ENCODE measurements around the gene SHE. TPM values are rescaled to one million over a fixed set of nuclear protein-coding genes. Genes with fewer than 3 reads are reported as not detected.

The SHE gene
- total and polyA plus RNA-seq, 7 donors: 1.6 to 10.2 (median 5.7) TPM

GRCh38 chr1:154496383-154496782 lies 5.8 kb downstream of the SHE start:
- no peak for DNase-seq
- intact Hi-C loops (cut with DNase I): no loop called here
- no peaks in the 10 kb centered on the region for H3K36me3 ChIP-seq
- TF ChIP-seq EP300 (IDR thresholded peaks at IDR 0.05) (no peak), POLR2A (IDR thresholded peaks at IDR 0.05) (no peak), POLR2AphosphoS5 (IDR thresholded peaks at IDR 0.05) (no peak)
- TF ChIP-seq, protein P1, sequence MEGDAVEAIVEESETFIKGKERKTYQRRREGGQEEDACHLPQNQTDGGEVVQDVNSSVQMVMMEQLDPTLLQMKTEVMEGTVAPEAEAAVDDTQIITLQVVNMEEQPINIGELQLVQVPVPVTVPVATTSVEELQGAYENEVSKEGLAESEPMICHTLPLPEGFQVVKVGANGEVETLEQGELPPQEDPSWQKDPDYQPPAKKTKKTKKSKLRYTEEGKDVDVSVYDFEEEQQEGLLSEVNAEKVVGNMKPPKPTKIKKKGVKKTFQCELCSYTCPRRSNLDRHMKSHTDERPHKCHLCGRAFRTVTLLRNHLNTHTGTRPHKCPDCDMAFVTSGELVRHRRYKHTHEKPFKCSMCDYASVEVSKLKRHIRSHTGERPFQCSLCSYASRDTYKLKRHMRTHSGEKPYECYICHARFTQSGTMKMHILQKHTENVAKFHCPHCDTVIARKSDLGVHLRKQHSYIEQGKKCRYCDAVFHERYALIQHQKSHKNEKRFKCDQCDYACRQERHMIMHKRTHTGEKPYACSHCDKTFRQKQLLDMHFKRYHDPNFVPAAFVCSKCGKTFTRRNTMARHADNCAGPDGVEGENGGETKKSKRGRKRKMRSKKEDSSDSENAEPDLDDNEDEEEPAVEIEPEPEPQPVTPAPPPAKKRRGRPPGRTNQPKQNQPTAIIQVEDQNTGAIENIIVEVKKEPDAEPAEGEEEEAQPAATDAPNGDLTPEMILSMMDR (IDR thresholded peaks at IDR 0.05): no peak
- H3K4me3 ChIP-seq: no peak overlapping the region
- H3K9me3 ChIP-seq: no peaks in the 10 kb centered on the region
- peaks cover 0 to 4% (median 3%) of the 10 kb centered on the region in 4 donors for H3K4me1 ChIP-seq
- 70 to 84% methylated on average over 5 of the region's 5 CpGs for WGBS, 2 donors
- peaks cover 16 to 73% (median 21%) of the 10 kb centered on the region in 3 donors for H3K27me3 ChIP-seq
- H3K27ac ChIP-seq: peak overlapping the region in 2 of 4 donors; percentile 10 to 28

DNA sequence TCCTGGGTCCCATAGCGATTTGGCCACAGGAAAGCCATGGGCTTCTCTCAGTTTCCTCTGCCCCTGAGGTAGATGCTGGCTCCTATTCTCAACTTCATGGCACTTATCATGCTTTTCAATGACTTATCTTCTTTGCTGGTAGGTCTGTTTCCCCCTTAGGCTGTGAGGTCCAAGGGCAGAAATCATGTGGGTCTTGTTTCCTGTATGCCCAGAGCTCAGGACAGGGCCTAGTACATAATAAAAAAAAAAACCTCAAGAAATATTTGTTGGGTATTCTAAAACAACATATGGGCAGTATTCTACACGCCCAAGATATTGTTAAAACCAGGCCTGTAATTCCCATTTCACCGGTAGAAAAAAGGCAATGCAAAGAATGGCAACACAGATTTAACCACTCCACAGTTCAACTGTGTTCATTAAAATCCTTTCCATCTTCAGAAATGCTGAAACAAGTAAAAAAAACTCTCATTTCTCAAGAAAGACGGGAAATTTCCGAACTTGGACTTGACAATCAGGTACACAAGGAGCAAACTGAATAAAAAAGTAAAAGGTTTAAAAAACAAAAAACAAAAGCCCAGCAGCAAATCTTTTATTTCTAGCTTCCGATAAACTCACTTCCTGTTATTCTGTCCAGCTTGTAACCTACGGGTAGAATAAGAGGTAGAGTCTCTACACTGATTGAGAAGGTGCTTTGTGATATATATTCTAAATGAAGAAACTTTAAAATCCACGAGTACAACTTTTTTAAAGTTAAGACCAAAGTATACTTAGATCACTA lies 6.5 kb downstream of the SHE start:
- Histone ChIP-seq H3K36me3 (no peaks in the 10 kb centered on the region), H3K27ac (peak overlapping the region in 2 of 4 donors; percentile 10 to 28), H3K4me1 (no peaks in the 10 kb centered on the region), H3K27me3 (peaks cover 13 to 67% (median 14%) of the 10 kb centered on the region in 3 donors), H3K9me3 (no peaks in the 10 kb centered on the region), H3K4me3 (no peak overlapping the region)
- intact Hi-C loops (cut with DNase I): no loop called here
- WGBS, 2 donors: 75 to 86% methylated on average over 8 of the region's 8 CpGs
- no peak for TF ChIP-seq POLR2A (IDR thresholded peaks at IDR 0.05)
- TF ChIP-seq POLR2AphosphoS5 (IDR thresholded peaks at IDR 0.05): no peak
- TF ChIP-seq EP300 (IDR thresholded peaks at IDR 0.05): no peak
- TF ChIP-seq, protein P1 (IDR thresholded peaks at IDR 0.05): no peak
- DNase-seq: no peak

- 20 to 29% methylated on average over 8 of the region's 8 CpGs for WGBS, 2 donors
- no peaks in the 10 kb centered on the region for H3K4me1 ChIP-seq
- TF ChIP-seq, protein P1 (IDR thresholded peaks at IDR 0.05): no peak
- peak in 2 of 4 donors; percentile 32 to 37 for TF ChIP-seq POLR2AphosphoS5 (IDR thresholded peaks at IDR 0.05)
- intact Hi-C loops (cut with DNase I): no loop called here
- H3K27me3 ChIP-seq: peaks cover 0 to 62% (median 6%) of the 10 kb centered on the region in 3 donors
- peak; percentile 75 for DNase-seq
- peak overlapping the region in 3 of 4 donors; percentile 31 to 55 (median 43) for H3K27ac ChIP-seq
- no peak overlapping the region for H3K4me3 ChIP-seq
- no peaks in the 10 kb centered on the region for H3K36me3 ChIP-seq
- no peaks in the 10 kb centered on the region for H3K9me3 ChIP-seq
Measured at GRCh38 chr1:154493276-154493675, 8.9 kb downstream of the SHE start.

DNA sequence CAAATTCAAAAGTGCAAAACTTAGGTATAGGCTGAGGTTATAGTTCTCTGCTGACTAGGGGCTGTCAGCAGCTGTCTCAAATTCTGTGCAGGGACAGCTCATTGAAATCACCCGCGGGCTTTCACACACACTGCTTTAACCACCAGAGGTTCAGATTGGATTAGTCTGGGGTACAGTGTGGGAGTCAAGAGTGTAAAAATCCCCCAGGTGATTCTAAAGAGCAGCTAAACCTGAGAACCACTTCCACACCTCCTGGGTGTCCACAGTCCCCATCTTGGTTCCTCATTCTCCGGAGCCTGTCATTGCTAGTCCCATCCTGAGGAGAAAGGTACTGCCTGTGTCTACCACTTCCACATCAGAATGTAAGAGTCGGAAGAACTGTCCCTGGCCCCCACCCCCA lies 10.1 kb downstream of the SHE start:
- intact Hi-C loops (cut with DNase I): no loop called here
- Histone ChIP-seq H3K9me3 (no peaks in the 10 kb centered on the region), H3K4me1 (no peaks in the 10 kb centered on the region), H3K27me3 (peaks cover 0 to 52% (median 6%) of the 10 kb centered on the region in 3 donors), H3K36me3 (no peaks in the 10 kb centered on the region), H3K4me3 (no peak overlapping the region), H3K27ac (peak overlapping the region in 3 of 4 donors; percentile 31 to 55 (median 43))
- WGBS, 2 donors: 70 to 87% methylated on average over 4 of the region's 4 CpGs
- TF ChIP-seq EP300 (IDR thresholded peaks at IDR 0.05): no peak
- TF ChIP-seq POLR2A (IDR thresholded peaks at IDR 0.05): no peak
- TF ChIP-seq POLR2AphosphoS5 (IDR thresholded peaks at IDR 0.05): no peak
- TF ChIP-seq, protein P1 (IDR thresholded peaks at IDR 0.05): no peak
- DNase-seq: no peak

Measured in sigmoid colon (tissue), 7 donors.